HepG2 (cell line): ENCODE results near the gene DUS1L. TPM values are rescaled to one million over a fixed set of nuclear protein-coding genes. Genes with fewer than 3 reads are reported as not detected.

Experiments used
- GMEB2 ChIP-seq: IDR thresholded peaks from 2 replicates; pipeline ENCODE4 v1.6.1; 2016; ENCODE audit warnings: missing biosample characterization, missing genetic modification reagents, low read depth
- HNRNPH1 ChIP-seq: fragments of 200-400 bp; formaldehyde crosslinking; optimal IDR thresholded peaks from 2 replicates; pipeline ENCODE3; 2017; ENCODE audit warnings: mild to moderate bottlenecking, low read depth, low read length
- KDM2A ChIP-seq: sonication (generic); formaldehyde crosslinking; IDR thresholded peaks from 2 replicates; pipeline ENCODE4 v1.4.0; 2020; ENCODE audit warnings: low read depth, missing genetic modification reagents, borderline replicate concordance
- PLRG1 ChIP-seq: fragments of 450-650 bp; conservative IDR thresholded peaks from 2 replicates; pipeline ENCODE4 v1.6.1; 2016
- SOX13 ChIP-seq, 3 experiments: fragments of 450-650 bp in 1 of 3; sonication (generic) in 1 of 3; formaldehyde crosslinking in 1 of 3; IDR thresholded peaks in 2 of 3; conservative IDR thresholded peaks in 1 of 3; 2 replicates each; pipeline versions ENCODE4 v1.5.0 to v1.6.1; 2016 to 2020; ENCODE audit warnings: antibody characterized with exemption in 1 of 3, mild to moderate bottlenecking in 1 of 3, missing compliant biosample characterization in 1 of 3, missing genetic modification reagents in 1 of 3, moderate library complexity in 1 of 3
- TOE1 ChIP-seq: sonication (generic); formaldehyde crosslinking; IDR thresholded peaks from 2 replicates; pipeline ENCODE4 v1.4.0; 2020; ENCODE audit warnings: mild to moderate bottlenecking, missing genetic modification reagents
- ZBED4 ChIP-seq: sonication (generic); formaldehyde crosslinking; IDR thresholded peaks from 2 replicates; pipeline ENCODE4 v1.4.0; 2020; ENCODE audit warnings: missing genetic modification reagents, borderline replicate concordance
- ZBTB25 ChIP-seq: IDR thresholded peaks from 2 replicates; pipeline ENCODE4 v1.6.1; 2018; ENCODE audit warnings: missing genetic modification reagents
- ZNF382 ChIP-seq: sonication (generic); formaldehyde crosslinking; IDR thresholded peaks from 2 replicates; pipeline ENCODE4 v1.5.0; 2020; ENCODE audit warnings: missing genetic modification reagents, mild to moderate bottlenecking, borderline replicate concordance
- ZNF687 ChIP-seq: sonication (generic); formaldehyde crosslinking; IDR thresholded peaks from 2 replicates; pipeline ENCODE4 v1.5.1; 2020; ENCODE audit warnings: mild to moderate bottlenecking, missing genetic modification reagents, moderate library complexity
- ZSCAN12 ChIP-seq: sonication (generic); formaldehyde crosslinking; IDR thresholded peaks from 2 replicates; pipeline ENCODE4 v1.9.0; 2021; ENCODE audit warnings: mild to moderate bottlenecking, missing genetic modification reagents
- polyA plus RNA-seq, 8 experiments: library from polyadenylated mRNA; depleted of rRNA in 3 of 8; stranded (reverse) in 7 of 8; unstranded in 1 of 8; fragments of >200 nt; fragmentation: Illumina TruSeq in 4 of 8; extraction: Trizol in 4 of 8; gene quantifications; 2 replicates each; pipeline versions ENCODE4 v1.2.1 to v1.2.3, GENCODE V29; 2011 to 2016; ENCODE audit warnings: low read depth in 4 of 8, missing spikeins in 1 of 8, mixed read lengths in 1 of 8; ENCODE audit not compliant: insufficient read depth in 1 of 8
- total RNA-seq, 5 experiments: library from RNA; depleted of rRNA; stranded (reverse); fragments of >200 nt; fragmentation: Illumina TruSeq; extraction: Trizol; gene quantifications; 2 replicates each; pipeline ENCODE4 v1.2.3, GENCODE V29; 2016; ENCODE audit warnings: low read depth in 1 of 5
- TF ChIP-seq, protein P1 (sequence below): sonication (generic); formaldehyde crosslinking; IDR thresholded peaks from 2 replicates; pipeline ENCODE4 v1.4.0; 2020; ENCODE audit warnings: missing genetic modification reagents

Gene DUS1L
- total and polyA plus RNA-seq, 2 of the 13 experiments (the other 11 are each of a cell fraction or from before 2014, with no cell fraction given) = 81.0 to 109 TPM

DNA sequence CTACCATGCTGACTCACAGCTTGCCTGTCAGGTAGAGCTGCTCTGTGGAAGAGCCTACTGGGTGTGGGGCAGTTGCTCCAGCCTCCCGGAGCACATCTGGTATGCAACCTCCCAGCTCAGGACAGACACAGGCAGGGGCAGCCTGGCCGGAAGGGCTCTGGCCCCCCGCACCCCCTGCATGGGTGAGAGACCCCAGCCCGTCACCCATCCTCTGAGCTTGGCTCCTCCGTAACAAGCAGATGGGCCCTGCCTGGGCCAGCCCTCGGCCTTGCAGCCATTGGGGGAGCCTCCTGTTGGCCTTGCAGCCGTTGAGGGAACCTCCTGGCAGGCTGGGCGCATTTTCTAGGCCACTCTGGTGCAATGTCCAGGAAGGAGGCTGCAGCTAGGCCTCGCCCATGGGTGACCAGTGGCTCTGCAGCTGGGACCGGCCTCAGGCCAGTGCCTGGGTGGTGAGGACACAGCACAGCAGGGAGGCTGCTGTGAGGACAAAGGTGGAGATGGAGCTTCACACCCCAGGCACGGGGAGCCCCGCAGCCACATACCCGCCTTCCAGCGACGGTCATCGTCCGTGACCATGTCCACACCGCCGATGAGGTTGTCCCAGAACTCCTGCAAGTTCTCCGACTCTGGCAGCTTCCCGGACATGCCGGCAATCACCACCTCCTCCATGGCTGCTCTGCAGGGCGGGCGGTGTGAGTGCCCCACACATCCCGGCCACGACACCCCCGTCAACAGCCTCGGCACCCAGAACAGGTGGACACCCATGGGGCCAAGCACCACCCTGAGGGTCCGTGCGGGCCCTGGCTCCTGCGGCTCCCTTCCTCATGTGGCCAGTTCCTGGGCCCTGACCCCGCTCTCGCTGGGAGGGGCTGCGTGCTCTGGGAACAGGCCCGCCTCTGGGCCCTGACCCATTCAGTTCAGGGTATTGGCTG, 30.4 kb upstream of the DUS1L start (continued):
- TF ChIP-seq ZBED4 (CRISPR knock-in tag) (no peak), ZSCAN12 (CRISPR knock-in tag) (no peak), ZNF382 (no peak), PLRG1 (no peak), SOX13 (IDR thresholded peaks at IDR 0.05) (no peak), SOX13 (CRISPR knock-in tag; conservative IDR thresholded peaks at IDR 0.05 in 1 of 2, IDR thresholded peaks at IDR 0.05 in 1 of 2) (no peak), HNRNPH1 (no peak), ZNF687 (CRISPR knock-in tag) (peak; percentile 62), GMEB2 (CRISPR knock-in tag) (no peak), ZBTB25 (no peak), KDM2A (CRISPR knock-in tag) (no peak), TOE1 (CRISPR knock-in tag) (no peak)
- TF ChIP-seq, protein P1, sequence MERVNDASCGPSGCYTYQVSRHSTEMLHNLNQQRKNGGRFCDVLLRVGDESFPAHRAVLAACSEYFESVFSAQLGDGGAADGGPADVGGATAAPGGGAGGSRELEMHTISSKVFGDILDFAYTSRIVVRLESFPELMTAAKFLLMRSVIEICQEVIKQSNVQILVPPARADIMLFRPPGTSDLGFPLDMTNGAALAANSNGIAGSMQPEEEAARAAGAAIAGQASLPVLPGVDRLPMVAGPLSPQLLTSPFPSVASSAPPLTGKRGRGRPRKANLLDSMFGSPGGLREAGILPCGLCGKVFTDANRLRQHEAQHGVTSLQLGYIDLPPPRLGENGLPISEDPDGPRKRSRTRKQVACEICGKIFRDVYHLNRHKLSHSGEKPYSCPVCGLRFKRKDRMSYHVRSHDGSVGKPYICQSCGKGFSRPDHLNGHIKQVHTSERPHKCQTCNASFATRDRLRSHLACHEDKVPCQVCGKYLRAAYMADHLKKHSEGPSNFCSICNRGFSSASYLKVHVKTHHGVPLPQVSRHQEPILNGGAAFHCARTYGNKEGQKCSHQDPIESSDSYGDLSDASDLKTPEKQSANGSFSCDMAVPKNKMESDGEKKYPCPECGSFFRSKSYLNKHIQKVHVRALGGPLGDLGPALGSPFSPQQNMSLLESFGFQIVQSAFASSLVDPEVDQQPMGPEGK = no peak
